NOMO-1 treated with dmso at 0.1 percent for 144 hours (cell line): Measurements from ENCODE around the gene KATNB1.

ENCODE experiments used
- DNase-seq: peaks from one replicate; lab custom pipeline; 2025; ENCODE audit not compliant: unreplicated experiment; lab: John Stamatoyannopoulos, UW

KATNB1 gene

GRCh38 chr16:57735755-57736418, at the start of gene KATNB1:
TSS of gene KATNB1 (plus strand) at chr16:57735770. CDS start at chr16:57737244, 1,474 bp downstream.
- no peak for DNase-seq

GRCh38 chr16:57686577-57686976, 49.0 kb upstream of the KATNB1 start:
- DNase-seq, result no peak

GRCh38 chr16:57687363-57687929, 48.1 kb upstream of the KATNB1 start:
- DNase-seq, result no peak

GRCh38 chr16:57688487-57688986, 47.0 kb upstream of the KATNB1 start:
- DNase-seq, result no peak

GRCh38 chr16:57688987-57689761, 46.4 kb upstream of the KATNB1 start:
- DNase-seq, result no peak

- DNase-seq, result peak; percentile 82
These were observed 45.6 kb upstream of the KATNB1 start for GRCh38 chr16:57689762-57690558.

GRCh38 chr16:57690782-57691471, 44.6 kb upstream of the KATNB1 start:
- no peak for DNase-seq

- no peak for DNase-seq
These were observed 42.9 kb upstream of the KATNB1 start for GRCh38 chr16:57692636-57693035.

- DNase-seq, result no peak
These were observed 42.0 kb upstream of the KATNB1 start for GRCh38 chr16:57693550-57693949.

GRCh38 chr16:57694231-57694724, 41.3 kb upstream of the KATNB1 start:
- DNase-seq, result no peak

GRCh38 chr16:57694725-57695679, 40.6 kb upstream of the KATNB1 start, which contains the start of gene DRC7:
TSS of gene DRC7 (plus strand) at chr16:57694806. CDS start at chr16:57697950, 3,144 bp downstream.
- DNase-seq, result peak; percentile 79

- no peak for DNase-seq
These were observed 39.9 kb upstream of the KATNB1 start for GRCh38 chr16:57695680-57696069.

- no peak for DNase-seq
These were observed 39.3 kb upstream of the KATNB1 start for GRCh38 chr16:57696240-57696639.

- no peak for DNase-seq
These were observed 37.6 kb upstream of the KATNB1 start for GRCh38 chr16:57697896-57698537.

- no peak for DNase-seq
These were observed 36.7 kb upstream of the KATNB1 start for GRCh38 chr16:57698812-57699405.

GRCh38 chr16:57699481-57699880, 36.1 kb upstream of the KATNB1 start:
- DNase-seq, result no peak

GRCh38 chr16:57699899-57700298, 35.7 kb upstream of the KATNB1 start:
- DNase-seq, result no peak
